Neutrophil (primary cell): ENCODE measurements around the gene DNAJC30.
"Not testable (repeated sequence)": the region's sequence is repeated elsewhere in the genome, so short reads cannot be mapped to it uniquely, and the experiment has no call there.

Source experiments
- H3K27ac ChIP-seq: fragments of 200-600 bp; sonication (generic); 2 replicates; pipeline ENCODE4 v1.5.1; 2016; ENCODE audit warnings: mild to moderate bottlenecking, moderate library complexity
- H3K27me3 ChIP-seq: fragments of 200-600 bp; sonication (generic); 2 replicates; pipeline ENCODE4 v1.6.0; 2016; ENCODE audit warnings: mild to moderate bottlenecking
- H3K36me3 ChIP-seq: fragments of 200-600 bp; sonication (generic); 2 replicates; pipeline ENCODE4 v1.5.1; 2017
- H3K4me1 ChIP-seq, 2 experiments: fragments of 200-600 bp in 1 of 2; sonication (generic) in 1 of 2; 1 replicate in 1 of 2; 2 replicates in 1 of 2; pipeline versions ENCODE4 v1.5.1 to v1.6.1; 2013 to 2016; ENCODE audit warnings: low read depth in 1 of 2, low read length in 1 of 2, mild to moderate bottlenecking in 1 of 2, moderate library complexity in 1 of 2; ENCODE audit not compliant: control insufficient read depth in 1 of 2, insufficient read depth in 1 of 2
- H3K4me3 ChIP-seq, 2 experiments: fragments of 200-600 bp in 1 of 2; sonication (generic) in 1 of 2; 1 replicate in 1 of 2; 2 replicates in 1 of 2; pipeline ENCODE4 v1.5.1; 2013 to 2016; ENCODE audit warnings: low read depth in 1 of 2, low read length in 1 of 2, mild to moderate bottlenecking in 1 of 2, moderate library complexity in 1 of 2
- H3K9me3 ChIP-seq: fragments of 200-600 bp; sonication (generic); 2 replicates; pipeline ENCODE4 v1.5.1; 2016
- TF ChIP-seq, protein P1 (sequence below): fragments of 200-600 bp; sonication (generic); IDR thresholded peaks from 2 replicates; pipeline ENCODE4 v1.5.1; 2016; ENCODE audit warnings: antibody characterized with exemption

The DNAJC30 gene

DNA sequence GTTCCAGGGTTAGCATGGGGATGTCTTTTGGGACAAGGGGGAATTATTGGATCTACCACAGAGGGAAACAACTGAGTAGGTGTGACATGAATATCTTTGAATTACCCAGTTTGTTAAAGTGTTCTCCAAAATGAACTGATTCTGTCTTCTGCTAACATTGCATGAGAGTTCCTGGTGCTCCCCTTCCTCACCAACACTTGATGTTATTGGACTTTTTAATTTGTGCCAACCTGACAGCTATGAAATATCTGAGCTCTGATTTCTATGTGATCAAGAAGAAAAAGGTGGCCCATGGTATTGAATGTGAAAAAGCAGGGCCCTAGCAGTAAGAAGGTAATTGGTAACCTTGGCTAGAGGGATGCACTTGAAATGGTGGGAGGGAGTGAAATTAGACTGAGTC lies 20.2 kb downstream of the DNAJC30 start:
- TF ChIP-seq, protein P1, sequence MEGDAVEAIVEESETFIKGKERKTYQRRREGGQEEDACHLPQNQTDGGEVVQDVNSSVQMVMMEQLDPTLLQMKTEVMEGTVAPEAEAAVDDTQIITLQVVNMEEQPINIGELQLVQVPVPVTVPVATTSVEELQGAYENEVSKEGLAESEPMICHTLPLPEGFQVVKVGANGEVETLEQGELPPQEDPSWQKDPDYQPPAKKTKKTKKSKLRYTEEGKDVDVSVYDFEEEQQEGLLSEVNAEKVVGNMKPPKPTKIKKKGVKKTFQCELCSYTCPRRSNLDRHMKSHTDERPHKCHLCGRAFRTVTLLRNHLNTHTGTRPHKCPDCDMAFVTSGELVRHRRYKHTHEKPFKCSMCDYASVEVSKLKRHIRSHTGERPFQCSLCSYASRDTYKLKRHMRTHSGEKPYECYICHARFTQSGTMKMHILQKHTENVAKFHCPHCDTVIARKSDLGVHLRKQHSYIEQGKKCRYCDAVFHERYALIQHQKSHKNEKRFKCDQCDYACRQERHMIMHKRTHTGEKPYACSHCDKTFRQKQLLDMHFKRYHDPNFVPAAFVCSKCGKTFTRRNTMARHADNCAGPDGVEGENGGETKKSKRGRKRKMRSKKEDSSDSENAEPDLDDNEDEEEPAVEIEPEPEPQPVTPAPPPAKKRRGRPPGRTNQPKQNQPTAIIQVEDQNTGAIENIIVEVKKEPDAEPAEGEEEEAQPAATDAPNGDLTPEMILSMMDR: no peak
- Histone ChIP-seq H3K36me3 (no peaks in the 10 kb centered on the region), H3K9me3 (no peaks in the 10 kb centered on the region), H3K4me3 (no peak overlapping the region), H3K4me1 (peaks cover 5% of the 10 kb centered on the region in 2 experiments), H3K27ac (no peak overlapping the region), H3K27me3 (peaks cover 69% of the 10 kb centered on the region)

DNA sequence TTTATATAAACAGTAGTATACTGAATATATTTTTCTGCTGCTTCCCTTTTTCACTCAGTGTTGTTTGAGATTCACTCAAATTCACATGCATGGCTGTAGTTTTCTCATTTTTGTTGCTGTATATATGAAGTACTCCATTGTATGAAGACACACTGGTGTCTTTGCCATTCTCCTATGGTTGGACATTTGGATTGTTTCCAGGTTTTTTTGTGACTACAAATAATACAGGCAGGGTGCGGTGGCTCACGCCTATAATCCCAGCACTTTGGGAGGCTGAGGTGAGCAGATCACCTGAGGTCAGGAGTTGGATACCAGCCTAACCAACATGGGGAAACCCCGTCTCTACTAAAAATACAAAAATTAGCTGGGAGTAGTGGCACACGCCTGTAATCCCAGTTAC lies 22.7 kb downstream of the DNAJC30 start:
- not testable (repeated sequence) for H3K4me3 ChIP-seq, H3K27ac ChIP-seq, H3K4me1 ChIP-seq, H3K9me3 ChIP-seq, H3K36me3 ChIP-seq
- H3K27me3 ChIP-seq: peaks cover 45% of the 10 kb centered on the region

DNA sequence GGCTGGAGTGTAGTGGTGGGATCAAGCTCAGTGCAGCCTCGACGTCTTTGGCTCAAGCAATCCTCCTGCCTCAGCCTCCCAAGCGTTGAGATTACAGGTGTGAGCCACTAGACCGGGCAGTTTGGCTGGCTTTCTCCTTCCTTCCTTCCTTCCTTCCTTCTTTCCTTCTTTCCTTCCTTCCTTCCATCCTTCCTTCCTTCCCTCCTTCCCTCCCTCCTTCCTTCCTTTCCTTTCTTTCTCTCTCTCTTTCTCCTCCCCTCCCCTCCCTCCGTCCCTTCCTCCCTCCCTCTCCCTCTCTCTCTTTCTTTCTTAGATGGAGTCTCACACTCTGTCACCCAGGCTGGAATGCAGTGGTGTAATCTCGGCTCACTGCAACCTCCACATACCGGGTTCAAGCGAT lies 23.3 kb downstream of the DNAJC30 start:
- TF ChIP-seq, protein P1: no peak
- Histone ChIP-seq H3K27me3 (peaks cover 39% of the 10 kb centered on the region), H3K36me3 (no peaks in the 10 kb centered on the region), H3K9me3 (no peaks in the 10 kb centered on the region), H3K4me3 (no peak overlapping the region), H3K4me1 (no peaks in the 10 kb centered on the region), H3K27ac (no peak overlapping the region)

DNA sequence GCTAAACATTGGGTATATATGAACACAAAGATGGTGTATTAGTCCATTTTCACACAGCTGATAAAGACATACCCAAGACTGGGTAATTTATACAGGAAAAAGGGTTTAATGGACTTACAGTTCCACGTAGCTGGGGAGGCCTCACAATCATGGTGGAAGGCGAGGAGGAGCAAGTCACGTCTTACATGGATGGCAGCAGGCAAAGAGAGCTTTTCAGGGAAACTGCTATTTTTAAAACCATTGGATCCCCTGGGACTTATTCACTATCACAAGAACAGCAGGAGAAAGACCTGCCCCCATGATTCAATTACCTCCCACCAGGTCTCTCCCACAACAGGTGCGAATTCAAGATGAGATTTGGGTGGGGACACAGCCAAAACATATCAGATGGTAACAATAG lies 27.9 kb downstream of the DNAJC30 start:
- H3K4me1 ChIP-seq, H3K9me3 ChIP-seq, H3K27ac ChIP-seq, H3K4me3 ChIP-seq, H3K36me3 ChIP-seq: not testable (repeated sequence)
- H3K27me3 ChIP-seq: peaks cover 35% of the 10 kb centered on the region

DNA sequence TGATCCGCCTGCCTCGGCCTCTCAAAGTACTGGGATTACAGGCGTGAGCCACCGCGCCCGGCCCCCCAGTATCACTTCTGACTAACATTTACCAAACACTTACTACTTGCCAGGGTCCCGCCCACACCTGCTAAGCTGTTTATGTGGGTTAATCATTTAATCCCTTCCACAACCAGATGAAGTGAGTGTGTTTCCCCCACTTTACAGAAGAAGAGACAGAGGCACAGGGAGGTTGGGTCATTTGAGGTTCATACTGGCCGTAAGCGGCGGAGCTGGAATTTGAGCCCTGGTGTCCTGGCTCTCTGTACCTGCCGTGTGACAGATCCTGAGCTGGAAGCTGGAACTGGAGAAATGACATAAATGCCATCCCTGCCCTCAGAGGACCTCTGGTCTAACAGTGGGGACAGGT lies 30.7 kb downstream of the DNAJC30 start:
- no peak overlapping the region for H3K4me3 ChIP-seq
- H3K9me3 ChIP-seq: no peaks in the 10 kb centered on the region
- H3K27ac ChIP-seq: no peak overlapping the region
- TF ChIP-seq, protein P1: no peak
- no peaks in the 10 kb centered on the region for H3K4me1 ChIP-seq
- H3K36me3 ChIP-seq: no peaks in the 10 kb centered on the region
- peaks cover 61% of the 10 kb centered on the region for H3K27me3 ChIP-seq

DNA sequence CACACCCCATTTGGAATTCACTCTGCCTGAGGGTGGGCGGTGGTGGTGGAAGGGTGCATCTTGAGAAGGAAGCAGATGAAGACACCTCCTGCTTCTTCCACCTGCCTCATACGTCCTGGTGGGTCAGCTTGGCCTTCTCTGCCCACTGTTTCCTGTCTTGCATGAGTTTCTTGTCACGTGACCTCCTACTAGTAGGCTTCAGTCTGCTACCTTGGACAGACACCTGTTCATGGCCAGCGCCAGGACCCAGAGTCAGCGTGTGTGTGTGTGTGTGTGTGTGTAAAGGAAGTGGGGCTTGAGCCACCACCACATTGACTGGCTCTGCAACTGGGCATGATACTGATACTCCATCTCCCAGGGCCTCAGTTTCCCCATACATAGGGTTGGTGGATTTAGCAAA lies 32.7 kb downstream of the DNAJC30 start:
- Histone ChIP-seq H3K4me1 (no peaks in the 10 kb centered on the region), H3K27me3 (peaks cover 81% of the 10 kb centered on the region), H3K4me3 (no peak overlapping the region), H3K27ac (no peak overlapping the region), H3K9me3 (no peaks in the 10 kb centered on the region), H3K36me3 (no peaks in the 10 kb centered on the region)
- TF ChIP-seq, protein P1: no peak

DNA sequence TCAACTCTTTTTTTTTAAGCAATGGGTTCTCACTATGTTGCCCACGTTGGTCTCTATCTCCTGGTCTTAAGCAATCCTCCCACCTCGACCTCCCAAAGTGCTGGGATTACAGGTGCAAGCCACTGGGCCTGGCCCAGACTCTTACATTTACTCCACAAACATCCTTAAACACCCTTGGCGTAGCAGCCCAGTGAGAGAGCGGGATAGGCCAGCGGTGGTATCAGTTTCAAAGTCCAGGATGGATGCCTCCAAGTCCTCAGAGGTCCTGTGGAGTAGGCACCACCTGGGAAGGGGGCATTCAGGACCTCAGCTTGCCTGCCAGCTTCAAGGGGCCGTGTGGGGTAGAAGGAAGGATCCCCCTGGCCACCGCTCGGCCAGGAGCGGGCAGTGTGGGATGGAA lies 33.7 kb downstream of the DNAJC30 start:
- no peaks in the 10 kb centered on the region for H3K36me3 ChIP-seq
- H3K9me3 ChIP-seq: no peaks in the 10 kb centered on the region
- no peaks in the 10 kb centered on the region for H3K4me1 ChIP-seq
- H3K27me3 ChIP-seq: peaks cover 91% of the 10 kb centered on the region
- H3K27ac ChIP-seq: no peak overlapping the region
- TF ChIP-seq, protein P1: no peak
- no peak overlapping the region for H3K4me3 ChIP-seq
